ENCODE measurements around the gene ANLN.
A peak's percentile ranks its signal among the peaks of the same experiment; 100 is the strongest.

ANLN gene

DNA sequence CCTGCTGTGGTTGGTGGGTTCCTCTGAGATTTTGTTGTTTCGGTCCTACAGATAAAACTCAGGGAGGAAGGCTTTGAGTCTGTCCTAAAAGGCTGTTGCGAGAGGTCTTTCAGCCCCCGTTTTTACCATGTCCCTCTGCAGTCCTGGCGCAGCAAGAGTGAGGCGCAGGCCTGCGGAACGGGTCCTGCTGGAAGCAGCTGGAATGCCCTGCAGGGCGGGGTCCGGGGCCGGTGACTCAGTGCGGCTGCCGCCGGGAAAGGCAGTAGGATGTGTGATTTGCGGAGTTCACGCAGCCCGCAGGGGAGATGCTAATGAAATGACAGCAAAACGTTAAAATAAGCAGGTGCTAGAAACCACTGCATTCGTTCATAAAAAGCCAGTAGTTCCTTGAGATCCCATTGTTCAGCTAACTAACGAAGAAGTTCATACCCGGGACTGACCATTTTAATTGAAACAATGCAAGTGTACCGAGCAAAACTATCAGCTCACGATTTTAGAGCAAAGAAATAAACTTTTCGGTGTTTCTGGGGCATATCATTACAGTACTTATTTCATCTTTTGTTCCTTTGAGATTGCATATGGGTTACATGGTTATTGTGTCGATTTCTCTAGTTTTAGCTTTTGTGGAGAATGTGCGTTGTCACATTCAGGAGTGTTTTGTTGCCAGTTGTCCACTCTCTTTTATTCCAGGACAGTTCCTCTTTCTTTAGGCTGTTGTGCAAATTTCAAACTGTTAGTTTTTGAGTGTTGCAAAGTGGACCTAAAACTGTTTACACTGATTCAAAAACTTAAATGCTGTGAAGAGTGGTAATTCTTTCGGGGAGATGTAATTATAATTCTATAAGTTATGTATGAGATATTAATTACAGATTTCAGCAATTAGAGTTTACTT lies 783 bp downstream of the ANLN start:
- peak overlapping the region; percentile 64 for H3K4me3 ChIP-seq (ENCODE audit: control insufficient read depth, low read depth, low read length)
- no peak for TF ChIP-seq CTCF (conservative IDR thresholded peaks at IDR 0.05; ENCODE audit: control insufficient read depth, insufficient read depth, low read depth, low read length)
- peak; percentile 83 for DNase-seq (ENCODE audit: low read depth)

DNA sequence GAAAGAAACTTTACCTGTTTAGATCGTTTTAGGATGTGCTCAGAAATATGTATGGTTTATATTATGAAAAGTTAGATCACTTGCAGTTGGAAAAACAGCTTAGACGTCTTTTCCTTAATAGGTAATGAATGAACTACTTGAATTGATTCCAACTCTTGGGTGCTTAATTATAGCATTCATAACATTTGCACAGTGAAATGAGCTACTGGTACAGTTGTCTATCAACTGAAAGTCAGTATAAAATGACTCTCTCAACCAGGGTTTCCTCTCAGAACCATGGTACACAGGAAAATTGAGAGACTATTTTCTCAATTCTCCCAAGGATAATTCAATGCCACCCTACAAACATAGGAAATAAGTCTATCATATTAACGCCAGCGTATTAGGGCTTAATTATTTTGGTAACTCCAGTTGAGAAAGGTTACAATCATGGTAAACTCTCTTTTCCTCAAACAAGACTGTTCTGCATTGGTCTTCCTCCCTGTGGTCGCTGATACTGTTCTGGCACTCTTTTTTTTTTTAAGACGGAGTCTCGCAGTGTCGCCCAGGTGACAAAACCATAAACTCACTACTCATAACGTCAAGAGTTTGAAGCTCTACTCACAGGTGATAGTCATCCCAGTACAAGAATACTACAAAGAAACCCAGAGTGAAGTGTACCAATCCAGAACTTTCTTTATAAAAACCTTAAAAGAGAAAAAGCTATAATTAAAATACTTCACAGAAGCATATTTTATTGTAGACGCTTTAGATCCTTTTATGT lies 2.0 kb downstream of the ANLN start:
- DNase-seq (ENCODE audit: low read depth) = no peak
- peak overlapping the region; percentile 64 for H3K4me3 ChIP-seq (ENCODE audit: control insufficient read depth, low read depth, low read length)
- TF ChIP-seq CTCF (conservative IDR thresholded peaks at IDR 0.05; ENCODE audit: control insufficient read depth, insufficient read depth, low read depth, low read length) = no peak

DNA sequence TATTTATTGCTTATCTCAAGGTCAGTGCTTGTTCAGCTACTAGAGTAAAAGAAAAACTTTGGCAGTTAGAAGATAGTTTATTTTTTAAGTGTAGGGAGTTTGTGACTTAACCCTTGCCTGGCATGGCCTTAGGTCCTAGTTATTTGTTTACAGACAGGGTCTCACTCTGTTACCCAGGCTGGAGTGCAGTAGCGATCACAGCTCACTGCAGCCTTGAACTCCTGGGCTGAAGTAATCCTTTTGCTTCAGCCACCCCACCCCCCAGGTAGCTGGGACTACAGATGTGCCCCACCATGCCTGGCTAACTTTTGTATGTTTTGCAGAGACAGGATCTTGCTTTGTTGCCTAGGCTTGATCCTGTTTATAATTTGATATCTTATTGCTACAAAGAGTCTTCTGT lies 4.2 kb downstream of the ANLN start:
- TF ChIP-seq CTCF (conservative IDR thresholded peaks at IDR 0.05; ENCODE audit: control insufficient read depth, insufficient read depth, low read depth, low read length) = no peak
- no peak overlapping the region for H3K4me3 ChIP-seq (ENCODE audit: control insufficient read depth, low read depth, low read length)
- no peak for DNase-seq (ENCODE audit: low read depth)

- TF ChIP-seq CTCF (conservative IDR thresholded peaks at IDR 0.05; ENCODE audit: control insufficient read depth, insufficient read depth, low read depth, low read length) = no peak
- no peak overlapping the region for H3K4me3 ChIP-seq (ENCODE audit: control insufficient read depth, low read depth, low read length)
- no peak for DNase-seq (ENCODE audit: low read depth)
Observed at GRCh38 chr7:36395171-36395894, 5.7 kb downstream of the ANLN start.

GRCh38 chr7:36396150-36396549 lies 6.5 kb downstream of the ANLN start:
- peak; percentile 28 for DNase-seq (ENCODE audit: low read depth)
- no peak for TF ChIP-seq CTCF (conservative IDR thresholded peaks at IDR 0.05; ENCODE audit: control insufficient read depth, insufficient read depth, low read depth, low read length)
- H3K4me3 ChIP-seq (ENCODE audit: control insufficient read depth, low read depth, low read length) = no peak overlapping the region

DNA sequence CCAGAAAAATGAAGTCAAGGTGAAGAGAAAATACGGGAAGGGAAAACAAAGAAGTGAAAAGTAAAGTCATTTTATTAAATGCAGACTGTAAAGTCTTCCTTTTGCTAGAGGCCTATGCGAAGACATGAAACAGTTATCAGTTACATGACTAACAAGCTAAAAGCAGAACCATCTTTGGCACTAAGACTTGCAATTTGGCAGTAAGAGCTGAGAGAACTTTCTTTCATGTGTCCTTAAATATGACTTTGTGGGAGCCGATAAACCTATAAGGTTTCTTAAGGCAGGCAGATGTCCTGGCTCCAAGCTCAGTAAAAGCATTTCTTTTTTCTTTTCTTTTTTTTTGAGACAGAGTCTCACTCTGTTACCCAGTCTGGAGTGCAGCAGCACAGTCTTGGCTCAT lies 10.4 kb downstream of the ANLN start:
- no peak for DNase-seq (ENCODE audit: low read depth)
- no peak for TF ChIP-seq CTCF (conservative IDR thresholded peaks at IDR 0.05; ENCODE audit: control insufficient read depth, insufficient read depth, low read depth, low read length)
- H3K4me3 ChIP-seq (ENCODE audit: control insufficient read depth, low read depth, low read length) = no peak overlapping the region
